Measurements from ENCODE around the gene SLC2A9.

- TF ChIP-seq FOXA1 (IDR thresholded peaks at IDR 0.05) (no peak), FOXK2 (IDR thresholded peaks at IDR 0.05) (no peak), ELF4 (IDR thresholded peaks at IDR 0.05) (no peak), FOXM1 (IDR thresholded peaks at IDR 0.05; ENCODE audit: borderline replicate concordance) (no peak), SUZ12 (IDR thresholded peaks at IDR 0.05) (no peak), HDGF (IDR thresholded peaks at IDR 0.05; ENCODE audit: borderline replicate concordance) (no peak), BHLHE40 (IDR thresholded peaks at IDR 0.05; ENCODE audit: borderline replicate concordance) (no peak)
These were observed 10.0 kb downstream of the SLC2A9 start for GRCh38 chr4:10011277-10011676.
